ENCODE results near the gene CSRP1.
"Not testable (repeated sequence)": the region's sequence is repeated elsewhere in the genome, so short reads cannot be mapped to it uniquely, and the experiment has no call there.

CSRP1 gene

GRCh38 chr1:201537891-201538611, 31.1 kb upstream of the CSRP1 start:
- DNase-seq (ENCODE audit: low read depth), result no peak

GRCh38 chr1:201537467-201537866, 30.5 kb upstream of the CSRP1 start:
- DNase-seq (ENCODE audit: low read depth), result no peak

GRCh38 chr1:201537028-201537427, 30.1 kb upstream of the CSRP1 start:
- no peak for DNase-seq (ENCODE audit: low read depth)

GRCh38 chr1:201536558-201536957, 29.6 kb upstream of the CSRP1 start:
- DNase-seq (ENCODE audit: low read depth), result peak; percentile 79

- no peak for DNase-seq (ENCODE audit: low read depth)
These were observed 29.0 kb upstream of the CSRP1 start for GRCh38 chr1:201535919-201536245.

GRCh38 chr1:201535046-201535918, 28.4 kb upstream of the CSRP1 start:
- no peak for DNase-seq (ENCODE audit: low read depth)

GRCh38 chr1:201533836-201534235, 26.9 kb upstream of the CSRP1 start:
- no peak for DNase-seq (ENCODE audit: low read depth)

- DNase-seq (ENCODE audit: low read depth), result no peak
These were observed 24.9 kb upstream of the CSRP1 start for GRCh38 chr1:201531551-201532425.

- DNase-seq (ENCODE audit: low read depth), result peak; percentile 86
These were observed 24.0 kb upstream of the CSRP1 start for GRCh38 chr1:201530741-201531531.

GRCh38 chr1:201528631-201529252, 21.8 kb upstream of the CSRP1 start:
- DNase-seq (ENCODE audit: low read depth), result no peak

GRCh38 chr1:201527879-201528278, 21.0 kb upstream of the CSRP1 start:
- DNase-seq (ENCODE audit: low read depth), result no peak

- no peak for DNase-seq (ENCODE audit: low read depth)
These were observed 18.4 kb upstream of the CSRP1 start for GRCh38 chr1:201525193-201525778.

- DNase-seq (ENCODE audit: low read depth), result not testable (repeated sequence)
These were observed 13.2 kb upstream of the CSRP1 start for GRCh38 chr1:201520046-201520575.

- no peak for DNase-seq (ENCODE audit: low read depth)
These were observed 11.1 kb upstream of the CSRP1 start for GRCh38 chr1:201518071-201518470.

GRCh38 chr1:201517631-201518030, 10.7 kb upstream of the CSRP1 start:
- DNase-seq (ENCODE audit: low read depth), result no peak

GRCh38 chr1:201516511-201517127, 9.7 kb upstream of the CSRP1 start:
- no peak for DNase-seq (ENCODE audit: low read depth)

GRCh38 chr1:201515895-201516294, 9.0 kb upstream of the CSRP1 start:
- no peak for DNase-seq (ENCODE audit: low read depth)

GRCh38 chr1:201515062-201515750, 8.3 kb upstream of the CSRP1 start:
- no peak for DNase-seq (ENCODE audit: low read depth)

GRCh38 chr1:201514466-201514865, 7.5 kb upstream of the CSRP1 start:
- DNase-seq (ENCODE audit: low read depth), result no peak
